Neural progenitor cell (in vitro differentiated cells): ENCODE data around the gene CD180. TPM values are rescaled to one million over a fixed set of nuclear protein-coding genes. Genes with fewer than 3 reads are reported as not detected.

ENCODE experiments used
- DNase-seq: peaks from one replicate; pipeline ENCODE4 v3.0.0-alpha.2; 2016; ENCODE audit warnings: low spot score
- H2AFZ ChIP-seq: fragments of 200-600 bp; sonication (generic); replicated peaks from 2 replicates; pipeline ENCODE4 v1.6.1; 2016; ENCODE audit warnings: antibody characterized with exemption
- H3F3A ChIP-seq: fragments of 200-600 bp; sonication (generic); 2 replicates; pipeline ENCODE4 v1.6.1; 2016; ENCODE audit warnings: antibody characterized with exemption, low read depth
- H3K27ac ChIP-seq: fragments of 200-600 bp; sonication (generic); 2 replicates; pipeline ENCODE4 v1.5.1; 2016; ENCODE audit warnings: mild to moderate bottlenecking
- H3K27me3 ChIP-seq: fragments of 200-600 bp; sonication (generic); 2 replicates; pipeline ENCODE4 v1.6.1; 2016; ENCODE audit warnings: mild to moderate bottlenecking, moderate library complexity
- H3K36me3 ChIP-seq: fragments of 200-600 bp; sonication (generic); 2 replicates; pipeline ENCODE4 v1.5.1; 2016
- H3K4me1 ChIP-seq: fragments of 200-600 bp; sonication (generic); 2 replicates; pipeline ENCODE4 v1.6.1; 2016; ENCODE audit warnings: mixed run types
- H3K4me2 ChIP-seq: fragments of 200-600 bp; sonication (generic); 2 replicates; pipeline ENCODE4 v1.6.1; 2016
- H3K4me3 ChIP-seq: fragments of 200-600 bp; sonication (generic); 2 replicates; pipeline ENCODE4 v1.5.1; 2016
- H3K79me2 ChIP-seq: fragments of 200-600 bp; sonication (generic); 2 replicates; pipeline ENCODE4 v1.6.1; 2016; ENCODE audit warnings: low read depth
- H3K9ac ChIP-seq: fragments of 200-600 bp; sonication (generic); 2 replicates; pipeline ENCODE4 v1.6.1; 2016
- H3K9me3 ChIP-seq: fragments of 200-600 bp; sonication (generic); 2 replicates; pipeline ENCODE4 v1.5.1; 2016; ENCODE audit warnings: low read depth
- H4K20me1 ChIP-seq: fragments of 200-600 bp; sonication (generic); 2 replicates; pipeline ENCODE4 v1.6.1; 2016; ENCODE audit warnings: low read depth
- H3K27ac Mint-ChIP-seq: 3 replicates; pipeline ENCODE4 v1.8.0; 2021; ENCODE audit warnings: mixed read lengths
- H3K27me3 Mint-ChIP-seq: 2 replicates; pipeline ENCODE4 v1.8.0; 2022; ENCODE audit warnings: low read depth, mild to moderate bottlenecking, inconsistent platforms, moderate library complexity, mixed read lengths; ENCODE audit not compliant: insufficient read depth
- H3K36me3 Mint-ChIP-seq: 3 replicates; pipeline ENCODE4 v1.8.0; 2021; ENCODE audit warnings: mixed read lengths
- H3K4me1 Mint-ChIP-seq: 3 replicates; pipeline ENCODE4 v1.8.0; 2021; ENCODE audit warnings: mixed read lengths
- H3K4me3 Mint-ChIP-seq: 3 replicates; pipeline ENCODE4 v1.8.0; 2021; ENCODE audit warnings: mild to moderate bottlenecking, moderate library complexity, mixed read lengths
- H3K9me3 Mint-ChIP-seq: 3 replicates; pipeline ENCODE4 v1.8.0; 2020; ENCODE audit warnings: mixed read lengths
- CTCF ChIP-seq: fragments of 200-600 bp; sonication (generic); IDR thresholded peaks from 2 replicates; pipeline ENCODE4 v1.5.1; 2017; ENCODE audit warnings: antibody characterized with exemption, mild to moderate bottlenecking
- EZH2 ChIP-seq: fragments of 200-600 bp; sonication (generic); IDR thresholded peaks from 2 replicates; pipeline ENCODE4 v1.6.1; 2017; ENCODE audit warnings: antibody characterized with exemption, mild to moderate bottlenecking, moderate library complexity
- EZH2phosphoT487 ChIP-seq: fragments of 200-600 bp; sonication (generic); IDR thresholded peaks from 2 replicates; pipeline ENCODE4 v1.6.1; 2017; ENCODE audit warnings: antibody characterized with exemption
- total RNA-seq: library from RNA; depleted of rRNA; stranded (reverse); fragments of >200 nt; gene quantifications from 2 replicates; pipeline ENCODE4 v1.2.3, GENCODE V29; 2015; ENCODE audit warnings: low replicate concordance

CD180 gene
- not detected in 2 replicates for total RNA-seq

- no peaks in the 10 kb centered on the region for H3K36me3 ChIP-seq
- DNase-seq = no peak
- no peaks in the 10 kb centered on the region for H3K36me3 Mint-ChIP-seq
- H4K20me1 ChIP-seq = no peaks in the 10 kb centered on the region
- H3K4me1 ChIP-seq = no peaks in the 10 kb centered on the region
- peaks cover 6% of the 10 kb centered on the region for H3K4me1 Mint-ChIP-seq
- no peak within 1 kb of the TSS for H3K4me2 ChIP-seq
- H3K9me3 ChIP-seq = no peaks in the 10 kb centered on the region
- H3K79me2 ChIP-seq = no peaks in the 10 kb centered on the region
- no peak within 1 kb of the TSS for H2AFZ ChIP-seq
- H3K27ac Mint-ChIP-seq = no peak within 1 kb of the TSS
- no peak within 1 kb of the TSS for H3K27ac ChIP-seq
- no peak within 1 kb of the TSS for H3K4me3 ChIP-seq
- no peaks in the 10 kb centered on the region for H3F3A ChIP-seq
- H3K27me3 Mint-ChIP-seq = peaks cover 3% of the 10 kb centered on the region
- no peak within 1 kb of the TSS for H3K4me3 Mint-ChIP-seq
- TF ChIP-seq EZH2 (no peak), CTCF (no peak), EZH2phosphoT487 (no peak)
- H3K9ac ChIP-seq = no peak within 1 kb of the TSS
- no peaks in the 10 kb centered on the region for H3K27me3 ChIP-seq
- peaks cover 16% of the 10 kb centered on the region for H3K9me3 Mint-ChIP-seq
Measured at GRCh38 chr5:67196537-67197059, at the start of gene CD180. CD180 (minus strand) TSS chr5:67196799; CDS start chr5:67196641, 158 bp downstream.

- Mint-ChIP-seq H3K9me3 (peaks cover 3% of the 10 kb centered on the region), H3K4me3 (no peak overlapping the region), H3K27ac (no peak overlapping the region), H3K27me3 (peaks cover 2% of the 10 kb centered on the region), H3K36me3 (no peaks in the 10 kb centered on the region), H3K4me1 (peaks cover 8% of the 10 kb centered on the region)
- no peak overlapping the region for H3K4me3 ChIP-seq
- H3K36me3 ChIP-seq = no peaks in the 10 kb centered on the region
- H3K79me2 ChIP-seq = no peaks in the 10 kb centered on the region
- no peak overlapping the region for H3K4me2 ChIP-seq
- H3K9me3 ChIP-seq = no peaks in the 10 kb centered on the region
- H4K20me1 ChIP-seq = no peaks in the 10 kb centered on the region
- H3K27me3 ChIP-seq = no peaks in the 10 kb centered on the region
- no peak overlapping the region for H3K9ac ChIP-seq
- TF ChIP-seq CTCF (peak; percentile 92), EZH2 (no peak)
- DNase-seq = peak; percentile 79
- H2AFZ ChIP-seq = no peak overlapping the region
- H3K4me1 ChIP-seq = peaks cover 6% of the 10 kb centered on the region
- no peak overlapping the region for H3K27ac ChIP-seq
- H3F3A ChIP-seq = no peaks in the 10 kb centered on the region
Measured at GRCh38 chr5:67246108-67246507, 49.5 kb upstream of the CD180 start.

- no peaks in the 10 kb centered on the region for H3K36me3 Mint-ChIP-seq
- Histone ChIP-seq H3K4me1 (peaks cover 6% of the 10 kb centered on the region), H4K20me1 (no peaks in the 10 kb centered on the region), H3K79me2 (no peaks in the 10 kb centered on the region), H3K9ac (no peak overlapping the region), H3K4me2 (no peak overlapping the region), H3F3A (no peaks in the 10 kb centered on the region), H3K4me3 (no peak overlapping the region), H3K27ac (no peak overlapping the region), H3K36me3 (no peaks in the 10 kb centered on the region), H2AFZ (no peak overlapping the region), H3K9me3 (no peaks in the 10 kb centered on the region), H3K27me3 (no peaks in the 10 kb centered on the region)
- H3K27ac Mint-ChIP-seq = no peak overlapping the region
- H3K4me1 Mint-ChIP-seq = peaks cover 8% of the 10 kb centered on the region
- DNase-seq = no peak
- H3K4me3 Mint-ChIP-seq = no peak overlapping the region
- peaks cover 2% of the 10 kb centered on the region for H3K27me3 Mint-ChIP-seq
- H3K9me3 Mint-ChIP-seq = peaks cover 3% of the 10 kb centered on the region
- TF ChIP-seq EZH2phosphoT487 = no peak
- no peak for TF ChIP-seq CTCF
- no peak for TF ChIP-seq EZH2
Measured at GRCh38 chr5:67245259-67245846, 48.8 kb upstream of the CD180 start.
